Measurements from ENCODE around the gene CAMK2N1. TPM values are rescaled to one million over a fixed set of nuclear protein-coding genes. Genes with fewer than 3 reads are reported as not detected.

CAMK2N1 gene
- total and polyA plus RNA-seq, 2 experiments from 2014 or later, result 38.5 to 45.5 TPM

GRCh38 chr1:20476265-20477038 is 9.6 kb downstream of the CAMK2N1 start:
- H2AFZ ChIP-seq, result peak overlapping the region; percentile 56
- H3K79me2 ChIP-seq, result peaks cover 16% of the 10 kb centered on the region
- H3K36me3 ChIP-seq (replicated peaks; ENCODE audit: insufficient read depth, low read depth), result no peaks in the 10 kb centered on the region
- no peaks in the 10 kb centered on the region for H3K27me3 ChIP-seq
- H3K4me3 ChIP-seq, result no peak overlapping the region
- no peaks in the 10 kb centered on the region for H3K9me2 ChIP-seq (replicated peaks; ENCODE audit: insufficient read depth)
- peak; percentile 94 for DNase-seq (ENCODE audit: low spot score)
- TF ChIP-seq EZH2 (IDR thresholded peaks at IDR 0.05; ENCODE audit: borderline replicate concordance) (no peak), EZH2phosphoT487 (IDR thresholded peaks at IDR 0.05; ENCODE audit: low read depth, severe bottlenecking, unreplicated experiment) (no peak), CTCF (IDR thresholded peaks at IDR 0.05; ENCODE audit: poor library complexity) (no peak)
- peaks cover 61% of the 10 kb centered on the region for H3K4me1 ChIP-seq (ENCODE audit: insufficient read depth)
- WGBS (ENCODE audit: low lambda C conversion rate, missing lambda C conversion rate), result 11% methylated on average over 33 of the region's 33 CpGs
- H3K9me3 ChIP-seq (ENCODE audit: low read depth), result no peaks in the 10 kb centered on the region
- H3K4me2 ChIP-seq, result peak overlapping the region; percentile 71
- H4K20me1 ChIP-seq (ENCODE audit: insufficient read depth, poor library complexity, severe bottlenecking), result no peaks in the 10 kb centered on the region
- H3K27ac ChIP-seq, result peak overlapping the region; percentile 95

GRCh38 chr1:20474996-20475395 is 11.0 kb downstream of the CAMK2N1 start:
- whole genome bisulfite sequencing (ENCODE audit: low lambda C conversion rate, missing lambda C conversion rate), result 79% methylated on average over 7 of the region's 7 CpGs
- peaks cover 51% of the 10 kb centered on the region for H3K4me1 ChIP-seq (ENCODE audit: insufficient read depth)
- no peak overlapping the region for H3K4me2 ChIP-seq

GRCh38 chr1:20474333-20474975 is 11.6 kb downstream of the CAMK2N1 start:
- peaks cover 16% of the 10 kb centered on the region for H3K79me2 ChIP-seq
- peak overlapping the region; percentile 95 for H3K27ac ChIP-seq
- no peaks in the 10 kb centered on the region for H3K9me3 ChIP-seq (ENCODE audit: low read depth)
- no peaks in the 10 kb centered on the region for H4K20me1 ChIP-seq (ENCODE audit: insufficient read depth, poor library complexity, severe bottlenecking)
- TF ChIP-seq EZH2 (IDR thresholded peaks at IDR 0.05; ENCODE audit: borderline replicate concordance), result no peak
- WGBS (ENCODE audit: low lambda C conversion rate, missing lambda C conversion rate), result 71% methylated on average over 2 of the region's 2 CpGs
- no peaks in the 10 kb centered on the region for H3K27me3 ChIP-seq
- peaks cover 46% of the 10 kb centered on the region for H3K4me1 ChIP-seq (ENCODE audit: insufficient read depth)
- no peak overlapping the region for H3K4me2 ChIP-seq
- no peaks in the 10 kb centered on the region for H3K36me3 ChIP-seq (replicated peaks; ENCODE audit: insufficient read depth, low read depth)
- no peak for DNase-seq (ENCODE audit: low spot score)
- H3K4me3 ChIP-seq, result no peak overlapping the region
- no peaks in the 10 kb centered on the region for H3K9me2 ChIP-seq (replicated peaks; ENCODE audit: insufficient read depth)
- H2AFZ ChIP-seq, result no peak overlapping the region

More at GRCh38 chr1:20474996-20475395, 11.0 kb downstream of the CAMK2N1 start:
- Histone ChIP-seq H3K9me2 (replicated peaks; ENCODE audit: insufficient read depth) (no peaks in the 10 kb centered on the region), H3K79me2 (peaks cover 16% of the 10 kb centered on the region), H4K20me1 (ENCODE audit: insufficient read depth, poor library complexity, severe bottlenecking) (no peaks in the 10 kb centered on the region), H2AFZ (no peak overlapping the region), H3K36me3 (replicated peaks; ENCODE audit: insufficient read depth, low read depth) (no peaks in the 10 kb centered on the region), H3K27me3 (no peaks in the 10 kb centered on the region), H3K27ac (peak overlapping the region; percentile 95), H3K9me3 (ENCODE audit: low read depth) (no peaks in the 10 kb centered on the region), H3K4me3 (no peak overlapping the region)
- DNase-seq (ENCODE audit: low spot score), result no peak
- TF ChIP-seq EZH2phosphoT487 (IDR thresholded peaks at IDR 0.05; ENCODE audit: low read depth, severe bottlenecking, unreplicated experiment) (no peak), EZH2 (IDR thresholded peaks at IDR 0.05; ENCODE audit: borderline replicate concordance) (no peak), CTCF (IDR thresholded peaks at IDR 0.05; ENCODE audit: poor library complexity) (no peak)

- Histone ChIP-seq H4K20me1 (ENCODE audit: insufficient read depth, poor library complexity, severe bottlenecking) (no peaks in the 10 kb centered on the region), H3K4me3 (no peak overlapping the region), H2AFZ (no peak overlapping the region), H3K79me2 (peaks cover 14% of the 10 kb centered on the region), H3K9me2 (replicated peaks; ENCODE audit: insufficient read depth) (no peaks in the 10 kb centered on the region), H3K36me3 (replicated peaks; ENCODE audit: insufficient read depth, low read depth) (no peaks in the 10 kb centered on the region), H3K27me3 (no peaks in the 10 kb centered on the region), H3K4me1 (ENCODE audit: insufficient read depth) (peaks cover 46% of the 10 kb centered on the region), H3K27ac (no peak overlapping the region), H3K4me2 (no peak overlapping the region), H3K9me3 (ENCODE audit: low read depth) (no peaks in the 10 kb centered on the region)
- DNase-seq (ENCODE audit: low spot score), result no peak
- TF ChIP-seq EZH2 (IDR thresholded peaks at IDR 0.05; ENCODE audit: borderline replicate concordance), result no peak
- TF ChIP-seq CTCF (IDR thresholded peaks at IDR 0.05; ENCODE audit: poor library complexity), result no peak
- TF ChIP-seq EZH2phosphoT487 (IDR thresholded peaks at IDR 0.05; ENCODE audit: low read depth, severe bottlenecking, unreplicated experiment), result no peak
- 91% methylated on average over 4 of the region's 4 CpGs for WGBS (ENCODE audit: low lambda C conversion rate, missing lambda C conversion rate)
Measured at GRCh38 chr1:20473894-20474293, 12.1 kb downstream of the CAMK2N1 start.
